K562 (cell line): Measurements from ENCODE around the gene SUPT3H. TPM values are rescaled to one million over a fixed set of nuclear protein-coding genes. Genes with fewer than 3 reads are reported as not detected.
A peak's percentile ranks its signal among the peaks of the same experiment; 100 is the strongest.

Experiments used
- ARID2 ChIP-seq: fragments of 450-650 bp; IDR thresholded peaks from 2 replicates; pipeline ENCODE4 v1.6.1; 2017; ENCODE audit warnings: antibody characterized with exemption, mild to moderate bottlenecking
- ATF1 ChIP-seq, 2 experiments: fragments of 450-650 bp in 1 of 2; IDR thresholded peaks; 2 replicates each; pipeline ENCODE4 v1.6.1; 2016; ENCODE audit warnings: missing compliant biosample characterization in 1 of 2, missing genetic modification characterization in 1 of 2
- CBFA2T3 ChIP-seq: fragments of 450-650 bp; IDR thresholded peaks from 2 replicates; pipeline ENCODE4 v1.6.1; 2017
- CEBPB ChIP-seq: fragments of 450-650 bp; IDR thresholded peaks from 2 replicates; pipeline ENCODE4 v1.6.1; 2016; ENCODE audit warnings: missing genetic modification characterization, missing compliant biosample characterization
- DACH1 ChIP-seq: fragments of 450-650 bp; IDR thresholded peaks from 2 replicates; pipeline ENCODE4 v1.6.1; 2018; ENCODE audit not compliant: partially characterized antibody
- ESRRA ChIP-seq: fragments of 450-650 bp; IDR thresholded peaks from 2 replicates; pipeline ENCODE4 v1.6.1; 2014; ENCODE audit warnings: low read depth, mild to moderate bottlenecking, moderate library complexity, borderline replicate concordance
- ETV1 ChIP-seq: fragments of 450-650 bp; conservative IDR thresholded peaks from 2 replicates; pipeline ENCODE4 v1.6.1; 2016; ENCODE audit warnings: missing genetic modification characterization, control low read depth, low read depth, missing compliant biosample characterization
- FOXK2 ChIP-seq, 2 experiments: fragments of 450-650 bp; IDR thresholded peaks in 1 of 2; conservative IDR thresholded peaks in 1 of 2; 2 replicates each; pipeline ENCODE4 v1.6.1; 2016; ENCODE audit warnings: low read depth in 2 of 2, mild to moderate bottlenecking in 1 of 2
- HNRNPK ChIP-seq: fragments of 200-400 bp; formaldehyde crosslinking; IDR thresholded peaks from one replicate; pipeline ENCODE4 v1.6.1; 2018; ENCODE audit warnings: mild to moderate bottlenecking, low read depth, low read length; ENCODE audit not compliant: poor library complexity, severe bottlenecking
- IRF9 ChIP-seq: fragments of 450-650 bp; IDR thresholded peaks from 2 replicates; pipeline ENCODE4 v1.6.1; 2016; ENCODE audit warnings: missing biosample characterization, missing genetic modification characterization
- JUND ChIP-seq, 2 experiments: IDR thresholded peaks; 2 replicates in 1 of 2; 3 replicates in 1 of 2; pipeline ENCODE4 v1.6.1; 2011; ENCODE audit warnings: borderline replicate concordance in 2 of 2, low read depth in 2 of 2, low read length in 2 of 2, improper control_type of control experiment in 1 of 2, missing biosample characterization in 1 of 2, missing genetic modification characterization in 1 of 2, missing genetic modification reagents in 1 of 2
- MAFK ChIP-seq: IDR thresholded peaks from 2 replicates; pipeline ENCODE4 v1.6.1; 2011; ENCODE audit warnings: low read length, improper control_type of control experiment
- MGA ChIP-seq: fragments of 450-650 bp; IDR thresholded peaks from 2 replicates; pipeline ENCODE4 v1.6.1; 2016; ENCODE audit warnings: mild to moderate bottlenecking, moderate library complexity
- TCF15 ChIP-seq: fragments of 250-450 bp; sonication (Bioruptor Pico); IDR thresholded peaks from 2 replicates; pipeline ENCODE4 v1.8.0; 2022; ENCODE audit warnings: moderate library complexity, mild to moderate bottlenecking, inconsistent platforms
- ZNF316 ChIP-seq: fragments of 450-650 bp; IDR thresholded peaks from 2 replicates; pipeline ENCODE4 v1.6.1; 2016
- polyA plus RNA-seq, 8 experiments: library from polyadenylated mRNA; depleted of rRNA in 4 of 8; stranded (reverse) in 5 of 8; unstranded in 3 of 8; fragments of >200 nt; fragmentation: Nextera tagmentation in 2 of 8; fragmentation: Illumina TruSeq in 1 of 8; extraction: Ambion mirVana in 2 of 8; extraction: Trizol in 1 of 8; gene quantifications; 2 replicates each; pipeline versions ENCODE4 v1.2.1 to v1.2.3, GENCODE V29; 2011 to 2014; ENCODE audit warnings: inconsistent platforms in 1 of 8, missing spikeins in 1 of 8
- total RNA-seq, 7 experiments: library from RNA; depleted of rRNA in 6 of 7; stranded (reverse); fragments of >200 nt in 6 of 7; fragmentation: Illumina TruSeq in 2 of 7; extraction: Trizol in 2 of 7; gene quantifications; 2 replicates each; pipeline versions ENCODE4 v1.2.1 to v1.2.3, GENCODE V29; 2011 to 2021; ENCODE audit warnings: low replicate concordance in 1 of 7

SUPT3H gene
- total and polyA plus RNA-seq, 9 of the 15 experiments (the other 6 are each of a cell fraction or from before 2014, with no cell fraction given), result 7.2 to 16.3 (median 11.9) TPM

GRCh38 chr6:45351667-45352066, 26.1 kb downstream of the SUPT3H start (continued):
- peak; percentile 70; the same call in 1 of the 2 replicates for TF ChIP-seq JUND (IDR thresholded peaks at IDR 0.05; ENCODE audit: borderline replicate concordance, low read depth, low read length)
- TF ChIP-seq JUND (tag; IDR thresholded peaks at IDR 0.05; ENCODE audit: borderline replicate concordance, low read depth, low read length), result peak; percentile 49; the same call in 1 of the 3 replicates
- TF ChIP-seq DACH1, result peak; percentile 90
- TF ChIP-seq TCF15 (CRISPR knock-in tag), result no peak
- peak; percentile 84 for TF ChIP-seq CEBPB
- TF ChIP-seq MAFK, result peak; percentile 96
- TF ChIP-seq ATF1 (CRISPR knock-in tag; IDR thresholded peaks at IDR 0.05), result no peak
- TF ChIP-seq ATF1 (tag; IDR thresholded peaks at IDR 0.05), result no peak
- TF ChIP-seq ARID2, result 0 out of 2 replicates have a peak, but pooled peaks have one; percentile 4
- peak in 1 of 2 experiments; percentile 14; a peak in 1 of 4 replicates for TF ChIP-seq FOXK2 (conservative IDR thresholded peaks at IDR 0.05 in 1 of 2, IDR thresholded peaks at IDR 0.05 in 1 of 2; ENCODE audit: low read depth in 2 of 2)
- TF ChIP-seq IRF9 (tag), result 0 out of 2 replicates have a peak, but pooled peaks have one; percentile 12
- peak; percentile 100 for TF ChIP-seq ZNF316
- TF ChIP-seq MGA, result 0 out of 2 replicates have a peak, but pooled peaks have one; percentile 8
- TF ChIP-seq ESRRA, result no peak
- peak; percentile 69 for TF ChIP-seq CBFA2T3
- TF ChIP-seq ETV1 (tag), result no peak
- TF ChIP-seq HNRNPK, result no peak
